Suppressor macrophage (primary cell): ENCODE data around the gene IRGQ.
A peak's percentile ranks its signal among the peaks of the same experiment; 100 is the strongest.
"Not testable (repeated sequence)": the region's sequence is repeated elsewhere in the genome, so short reads cannot be mapped to it uniquely, and the experiment has no call there.

Experiments
- DNase-seq, 4 experiments: peaks; one replicate each; pipeline ENCODE4 v3.0.0-alpha.2; 2020 to 2022
- total RNA-seq, 17 experiments: gene quantifications; one replicate each; lab custom pipeline; 2026; ENCODE audit warnings: mixed read lengths in 6 of 17, inconsistent platforms in 3 of 17; lab: John Stamatoyannopoulos, UW

The IRGQ gene, protein sequence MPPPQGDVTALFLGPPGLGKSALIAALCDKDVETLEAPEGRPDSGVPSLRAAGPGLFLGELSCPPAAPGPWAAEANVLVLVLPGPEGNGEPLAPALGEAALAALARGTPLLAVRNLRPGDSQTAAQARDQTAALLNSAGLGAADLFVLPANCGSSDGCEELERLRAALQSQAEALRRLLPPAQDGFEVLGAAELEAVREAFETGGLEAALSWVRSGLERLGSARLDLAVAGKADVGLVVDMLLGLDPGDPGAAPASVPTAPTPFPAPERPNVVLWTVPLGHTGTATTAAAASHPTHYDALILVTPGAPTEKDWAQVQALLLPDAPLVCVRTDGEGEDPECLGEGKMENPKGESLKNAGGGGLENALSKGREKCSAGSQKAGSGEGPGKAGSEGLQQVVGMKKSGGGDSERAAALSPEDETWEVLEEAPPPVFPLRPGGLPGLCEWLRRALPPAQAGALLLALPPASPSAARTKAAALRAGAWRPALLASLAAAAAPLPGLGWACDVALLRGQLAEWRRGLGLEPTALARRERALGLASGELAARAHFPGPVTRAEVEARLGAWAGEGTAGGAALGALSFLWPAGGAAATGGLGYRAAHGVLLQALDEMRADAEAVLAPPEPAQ
- total RNA-seq = 37.0 to 127 (median 105) reads per million in 17 experiments

DNA sequence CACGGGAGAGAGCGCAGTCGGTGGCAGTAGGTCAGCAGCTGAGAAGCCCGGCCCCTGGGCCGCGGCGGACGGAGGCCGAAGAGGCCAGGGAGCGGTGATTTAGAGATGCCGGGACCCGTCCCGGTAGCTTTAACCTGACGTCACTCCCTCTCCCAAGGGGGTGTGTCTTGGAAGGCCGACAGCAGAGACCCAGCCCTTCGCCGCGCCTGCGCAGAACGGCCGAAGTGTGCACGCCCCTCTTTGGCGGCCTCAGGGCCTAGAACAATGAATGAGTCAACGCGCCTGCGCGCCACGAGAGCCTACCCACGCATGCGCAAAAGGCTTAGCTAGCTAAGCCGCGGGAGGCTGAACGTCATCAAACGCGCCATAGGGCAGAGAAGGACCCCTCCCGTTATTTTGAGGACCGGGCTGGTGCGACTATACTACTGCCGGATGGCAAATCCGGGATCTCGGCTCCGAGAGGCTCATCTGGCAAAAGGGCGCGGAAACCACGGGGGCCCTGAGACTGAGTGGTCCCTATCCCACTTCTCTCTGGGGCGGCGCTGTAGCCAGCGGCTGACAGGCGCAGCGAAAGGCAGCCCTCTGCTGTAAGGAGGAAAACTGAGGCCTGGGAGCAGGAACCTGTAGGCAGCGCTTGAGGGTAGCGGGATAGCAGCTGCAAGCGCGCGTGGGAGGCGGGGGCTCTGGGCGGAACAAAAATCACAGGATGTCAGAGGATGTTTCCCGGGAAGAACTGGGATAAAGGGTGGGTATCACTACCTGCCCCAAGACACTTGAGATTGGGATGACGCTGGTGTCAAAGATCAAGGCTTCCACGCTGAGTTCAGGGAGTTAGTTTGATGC is at the start of gene IRGQ, which contains the start of gene ZNF576:
Gene IRGQ, minus strand, starts transcription at position 136 of the 843 bp plus-strand sequence. CDS start 796 bp downstream, outside the sequence.
Gene ZNF576, plus strand, starts transcription at position 597 of the 843 bp plus-strand sequence. CDS start 514 bp downstream, outside the sequence.
- peak; percentile 100 for DNase-seq

- DNase-seq = no peak
Observed at GRCh38 chr19:43644181-43644580, 48.2 kb upstream of the IRGQ start.

- no peak for DNase-seq
Observed at GRCh38 chr19:43643326-43643725, 47.4 kb upstream of the IRGQ start.

DNA sequence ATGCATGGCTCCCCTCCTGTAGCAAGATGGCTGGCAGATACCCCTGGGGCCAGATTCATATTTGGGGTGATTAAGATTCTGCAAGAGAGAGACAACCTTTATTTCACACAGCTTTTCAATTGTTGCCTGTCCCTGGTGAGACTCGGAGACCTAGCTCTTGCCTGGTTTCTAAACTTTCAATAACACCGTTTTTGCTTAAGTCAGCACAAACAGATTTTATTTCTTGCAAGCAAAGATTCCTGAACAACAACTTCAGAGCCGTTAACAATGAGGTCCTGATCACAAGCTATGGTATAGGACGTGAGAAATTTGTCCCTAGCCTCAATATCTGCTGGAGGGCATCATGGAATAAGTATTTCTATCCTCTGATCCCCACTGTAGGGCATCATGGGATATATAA is 46.6 kb upstream of the IRGQ start:
- DNase-seq = no peak

DNA sequence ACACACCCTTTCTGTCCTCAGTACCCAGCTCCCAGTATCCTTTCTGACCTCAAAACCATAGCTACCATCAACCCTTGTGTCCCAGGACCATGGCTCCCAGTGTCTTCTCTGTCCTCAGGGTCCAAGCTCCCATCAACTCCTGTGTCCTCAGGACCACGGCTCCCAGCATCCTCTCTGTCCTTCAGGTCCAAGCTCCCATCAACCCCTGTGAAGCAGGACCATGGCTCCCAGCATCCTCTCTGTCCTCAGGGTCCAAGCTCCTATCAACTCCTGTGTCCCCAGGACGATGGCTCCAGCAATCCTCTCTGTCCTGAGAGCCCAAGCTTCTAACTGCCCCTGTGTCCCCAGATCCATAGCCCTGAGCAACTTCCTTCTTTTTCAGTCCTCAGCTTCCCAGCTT is 45.4 kb upstream of the IRGQ start:
- DNase-seq = no peak

- DNase-seq = no peak
Observed at GRCh38 chr19:43640424-43640757, 44.5 kb upstream of the IRGQ start.

DNA sequence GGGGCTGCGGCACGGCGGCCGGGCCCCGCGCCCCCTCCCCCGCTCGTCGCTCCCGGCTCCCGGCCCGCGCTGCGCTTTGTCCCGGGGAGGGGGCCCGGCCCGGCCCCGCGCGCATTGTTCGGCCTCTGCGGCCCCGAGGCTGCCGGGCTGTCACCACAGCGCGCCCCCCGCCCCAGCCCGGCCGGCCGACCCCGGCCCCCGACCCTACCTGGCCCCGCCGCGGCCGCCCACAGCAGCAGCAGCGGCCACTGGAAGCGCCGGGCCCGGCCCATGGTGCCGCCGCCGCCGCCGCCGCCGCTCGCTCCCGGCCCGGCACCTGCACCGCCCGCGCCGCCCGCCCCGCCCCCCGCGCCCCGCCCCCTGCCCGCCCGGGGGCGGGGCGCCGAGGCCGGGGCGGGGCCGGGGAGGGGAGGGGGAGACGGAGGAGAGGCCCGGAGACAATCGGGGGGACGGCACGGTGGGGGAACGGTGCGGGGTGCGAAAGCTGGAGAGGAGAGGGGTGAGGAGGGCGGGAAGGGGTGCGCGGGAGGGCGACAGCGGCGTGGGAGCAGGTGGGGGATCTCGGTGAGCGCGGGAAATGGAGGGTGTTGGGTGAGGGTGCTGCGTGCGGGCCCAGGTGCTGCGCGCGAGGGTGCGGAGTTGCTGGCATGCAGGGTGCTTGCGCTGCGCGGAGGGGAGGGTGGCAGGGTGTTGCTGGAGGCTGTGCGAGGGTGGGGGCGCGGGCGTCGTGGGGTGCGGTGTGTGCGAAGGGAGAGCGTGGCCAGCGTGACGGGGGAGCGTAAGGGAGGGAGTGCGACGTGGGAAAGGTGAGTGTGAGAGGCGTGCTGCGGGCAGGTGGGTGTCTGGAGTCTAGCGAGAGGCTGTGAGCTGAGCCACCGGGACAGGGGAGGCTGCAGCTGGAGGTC is 43.8 kb upstream of the IRGQ start, which contains the start of gene CADM4:
Gene CADM4, minus strand, starts transcription at position 332 of the 905 bp plus-strand sequence. Its CDS starts 60 bp downstream, at position 272.
- DNase-seq = peak in 2 of 4 experiments; percentile 47 to 57

GRCh38 chr19:43638995-43639518 is 43.1 kb upstream of the IRGQ start:
- no peak for DNase-seq

- DNase-seq = no peak
Observed at GRCh38 chr19:43638214-43638994, 42.5 kb upstream of the IRGQ start.

- no peak for DNase-seq
Observed at GRCh38 chr19:43636121-43636683, 40.3 kb upstream of the IRGQ start.

GRCh38 chr19:43635561-43635940 is 39.6 kb upstream of the IRGQ start:
- DNase-seq = not testable (repeated sequence)

GRCh38 chr19:43634872-43635560 is 39.1 kb upstream of the IRGQ start:
- no peak for DNase-seq

- DNase-seq = no peak
Observed at GRCh38 chr19:43634506-43634871, 38.6 kb upstream of the IRGQ start.

DNA sequence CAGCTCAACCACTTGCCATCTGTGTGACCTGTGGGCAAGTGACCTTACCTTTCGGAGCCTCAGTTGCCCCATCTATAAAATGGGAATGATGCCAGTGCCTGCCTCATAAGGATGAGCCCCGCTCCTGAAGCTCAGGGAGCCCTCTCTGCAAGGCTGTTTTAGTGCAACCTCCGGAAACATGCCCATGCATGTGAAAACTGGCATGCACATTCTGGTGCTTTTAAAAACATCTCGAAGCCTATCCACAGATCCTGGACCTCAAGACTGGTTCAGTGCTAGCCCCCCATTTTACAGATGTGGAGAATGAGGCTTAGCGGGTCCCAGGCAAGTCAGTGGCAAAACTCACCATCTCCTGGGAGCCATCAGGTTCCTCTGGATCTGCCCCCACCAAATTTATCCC is 38.1 kb upstream of the IRGQ start:
- DNase-seq = no peak

DNA sequence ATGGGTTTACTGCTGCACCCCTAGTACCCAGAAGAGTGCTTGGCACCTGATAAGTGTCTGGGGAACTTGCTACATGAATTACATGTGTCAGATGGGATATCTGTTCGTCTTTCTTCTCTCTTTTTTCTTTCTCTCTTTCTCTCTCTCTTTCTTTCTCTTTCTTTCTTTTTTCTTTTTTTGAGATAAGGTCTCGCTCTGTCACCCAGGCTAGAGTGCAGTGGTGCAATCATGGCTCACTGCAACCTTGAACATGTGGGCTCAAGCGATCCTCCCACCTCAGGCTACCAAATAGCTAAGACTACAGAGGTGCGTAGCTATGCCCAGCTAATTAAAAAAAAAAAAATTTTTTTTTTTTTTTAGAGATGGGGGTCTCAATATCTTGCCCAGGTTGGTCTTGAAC is 37.6 kb upstream of the IRGQ start:
- no peak for DNase-seq

- no peak for DNase-seq
Observed at GRCh38 chr19:43631491-43631890, 35.6 kb upstream of the IRGQ start.

DNA sequence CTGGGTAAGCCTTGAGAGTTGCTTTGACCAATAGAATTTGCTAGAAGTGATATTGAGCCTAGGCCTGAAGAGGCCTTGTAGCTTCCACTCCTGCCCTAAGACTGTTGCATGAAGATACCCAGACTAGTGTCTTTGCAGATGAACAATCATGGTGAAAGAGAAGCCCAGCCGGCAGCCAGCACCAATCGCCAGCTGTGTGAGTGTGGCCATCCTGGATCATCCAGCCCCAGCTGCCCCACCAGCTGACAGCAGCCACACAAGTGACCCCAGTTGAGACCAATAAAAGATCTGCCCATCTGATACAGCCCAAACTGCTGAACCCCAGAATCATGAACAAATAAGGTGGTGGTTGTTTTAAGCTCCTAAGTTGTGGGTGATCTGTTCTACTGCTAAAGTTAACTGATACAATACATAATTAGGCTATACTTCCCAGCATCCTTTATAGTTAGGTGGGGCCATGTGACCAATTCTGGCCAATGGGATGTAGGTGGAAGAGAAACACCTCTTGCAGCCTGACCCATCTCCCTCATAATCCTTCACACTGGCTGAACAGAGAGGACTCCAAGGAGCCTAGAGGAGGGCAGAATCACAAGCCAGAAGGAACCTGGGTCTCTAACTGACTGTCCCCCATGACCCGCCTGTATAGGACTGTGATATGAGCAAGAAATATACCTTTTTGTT is 32.9 kb upstream of the IRGQ start:
- no peak for DNase-seq

GRCh38 chr19:43626838-43627237 is 30.9 kb upstream of the IRGQ start:
- DNase-seq = no peak

- peak; percentile 42 to 75 (median 51) for DNase-seq
Observed at GRCh38 chr19:43625918-43626579, 30.1 kb upstream of the IRGQ start.
